ENCODE results near the gene EFCAB6. TPM values are rescaled to one million over a fixed set of nuclear protein-coding genes. Genes with fewer than 3 reads are reported as not detected.

EFCAB6 gene
- total and polyA plus RNA-seq, 2 donors (not counting 3 experiments of a cell fraction or from before 2014, with no cell fraction given), result 0.07 to 0.31 TPM

- intact Hi-C loops (cut with micrococcal nuclease), result no loop called here
- no peak overlapping the region for H3K27ac ChIP-seq (ENCODE audit: insufficient read depth, low read depth, low read length)
Observed at GRCh38 chr22:43563571-43563970, 248.5 kb downstream of the EFCAB6 start.

More at GRCh38 chr22:43563571-43563970, 248.5 kb downstream of the EFCAB6 start:
- POLR2A ChIA-PET, result no interaction called here
- Histone ChIP-seq H3K4me1 (ENCODE audit: control insufficient read depth, extremely low read depth, insufficient read depth, low read length) (no peaks in the 10 kb centered on the region), H3K36me3 (ENCODE audit: control insufficient read depth in 2 of 2, extremely low read depth in 1 of 2, insufficient read depth in 2 of 2, low read length in 2 of 2) (no peaks in the 10 kb centered on the region), H3K9me3 (replicated peaks; ENCODE audit: control insufficient read depth, insufficient read depth, low read length) (no peaks in the 10 kb centered on the region), H3K27me3 (ENCODE audit: control insufficient read depth in 2 of 2, insufficient read depth in 2 of 2, low read length in 2 of 2) (no peaks in the 10 kb centered on the region), H3K4me3 (replicated peaks in 1 of 3; ENCODE audit: insufficient read depth in 1 of 3, low read depth in 1 of 3, low read length in 3 of 3) (no peak overlapping the region), H3K9me1 (replicated peaks; ENCODE audit: control insufficient read depth, extremely low read depth, insufficient read depth, low read length) (no peaks in the 10 kb centered on the region), H2AFZ (ENCODE audit: low read depth, low read length) (no peak overlapping the region), H3K79me2 (ENCODE audit: control insufficient read depth, insufficient read depth, low read length) (no peaks in the 10 kb centered on the region), H3K4me2 (ENCODE audit: insufficient read depth, low read length) (no peak overlapping the region), H4K20me1 (replicated peaks; ENCODE audit: control insufficient read depth, extremely low read depth, insufficient read depth, low read length) (no peaks in the 10 kb centered on the region), H3K9ac (replicated peaks; ENCODE audit: extremely low read depth, insufficient read depth, low read length) (no peak overlapping the region)
- DNase-seq (ENCODE audit: low read depth, low spot score), result no peak
- no TSS peak for BruUV-seq (replicated peaks)
- CTCF ChIA-PET, result no interaction called here
- TF ChIP-seq FOS (IDR thresholded peaks at IDR 0.05; ENCODE audit: borderline replicate concordance, insufficient read depth, low read length), result no peak
- TF ChIP-seq, protein P1, sequence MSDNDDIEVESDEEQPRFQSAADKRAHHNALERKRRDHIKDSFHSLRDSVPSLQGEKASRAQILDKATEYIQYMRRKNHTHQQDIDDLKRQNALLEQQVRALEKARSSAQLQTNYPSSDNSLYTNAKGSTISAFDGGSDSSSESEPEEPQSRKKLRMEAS (IDR thresholded peaks at IDR 0.05; ENCODE audit: insufficient read depth, insufficient read length), result no peak
- TF ChIP-seq JUN (IDR thresholded peaks at IDR 0.05; ENCODE audit: borderline replicate concordance, insufficient read depth, insufficient read length, low read depth), result no peak
- no peak for TF ChIP-seq EZH2 (IDR thresholded peaks at IDR 0.05; ENCODE audit: borderline replicate concordance, low read depth, low read length, severe bottlenecking)
- TF ChIP-seq, protein P2, sequence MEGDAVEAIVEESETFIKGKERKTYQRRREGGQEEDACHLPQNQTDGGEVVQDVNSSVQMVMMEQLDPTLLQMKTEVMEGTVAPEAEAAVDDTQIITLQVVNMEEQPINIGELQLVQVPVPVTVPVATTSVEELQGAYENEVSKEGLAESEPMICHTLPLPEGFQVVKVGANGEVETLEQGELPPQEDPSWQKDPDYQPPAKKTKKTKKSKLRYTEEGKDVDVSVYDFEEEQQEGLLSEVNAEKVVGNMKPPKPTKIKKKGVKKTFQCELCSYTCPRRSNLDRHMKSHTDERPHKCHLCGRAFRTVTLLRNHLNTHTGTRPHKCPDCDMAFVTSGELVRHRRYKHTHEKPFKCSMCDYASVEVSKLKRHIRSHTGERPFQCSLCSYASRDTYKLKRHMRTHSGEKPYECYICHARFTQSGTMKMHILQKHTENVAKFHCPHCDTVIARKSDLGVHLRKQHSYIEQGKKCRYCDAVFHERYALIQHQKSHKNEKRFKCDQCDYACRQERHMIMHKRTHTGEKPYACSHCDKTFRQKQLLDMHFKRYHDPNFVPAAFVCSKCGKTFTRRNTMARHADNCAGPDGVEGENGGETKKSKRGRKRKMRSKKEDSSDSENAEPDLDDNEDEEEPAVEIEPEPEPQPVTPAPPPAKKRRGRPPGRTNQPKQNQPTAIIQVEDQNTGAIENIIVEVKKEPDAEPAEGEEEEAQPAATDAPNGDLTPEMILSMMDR (IDR thresholded peaks at IDR 0.05; ENCODE audit: extremely low read depth in 1 of 2, insufficient read depth in 1 of 2, low read depth in 1 of 2, low read length in 2 of 2), result no peak
- no peak for TF ChIP-seq MYC (IDR thresholded peaks at IDR 0.05; ENCODE audit: low read depth, low read length)
- TF ChIP-seq POLR2AphosphoS5 (IDR thresholded peaks at IDR 0.05; ENCODE audit: insufficient read depth, low read depth, low read length), result no peak
- no peak for TF ChIP-seq POLR2A (IDR thresholded peaks at IDR 0.05; ENCODE audit: low read depth, low read length)
- TF ChIP-seq GATA2 (IDR thresholded peaks at IDR 0.05; ENCODE audit: insufficient read depth, insufficient read length, low read depth, low read length), result no peak
- FAIRE-seq, result no peak
- dilution Hi-C loops (cut with MboI; ENCODE audit: extremely low pct_ligation_motif_present, low sequenced_read_pairs), result no loop called here

All from endothelial cell of umbilical vein (primary cell).